Measurements from ENCODE around the gene PRSS27. TPM values are rescaled to one million over a fixed set of nuclear protein-coding genes. Genes with fewer than 3 reads are reported as not detected.

The PRSS27 gene
- total and polyA plus RNA-seq, 2 of the 8 experiments (the other 6 are each of a cell fraction or from before 2014, with no cell fraction given): 1.3 to 7.5 TPM

GRCh38 chr16:2712063-2712441, 8.0 kb downstream of the PRSS27 start (continued):
- no peak for TF ChIP-seq CHD7 (IDR thresholded peaks at IDR 0.05; ENCODE audit: insufficient replicate concordance, low read length)
